Measurements from ENCODE around the gene ACTRT2. TPM values are rescaled to one million over a fixed set of nuclear protein-coding genes. Genes with fewer than 3 reads are reported as not detected.
A peak's percentile ranks its signal among the peaks of the same experiment; 100 is the strongest.

Gene ACTRT2
- total RNA-seq, 2 donors from 2014 or later, result not detected

GRCh38 chr1:2973601-2974593 is 47.4 kb upstream of the ACTRT2 start:
- intact Hi-C loops (cut with DNase I), result no loop called here

DNA sequence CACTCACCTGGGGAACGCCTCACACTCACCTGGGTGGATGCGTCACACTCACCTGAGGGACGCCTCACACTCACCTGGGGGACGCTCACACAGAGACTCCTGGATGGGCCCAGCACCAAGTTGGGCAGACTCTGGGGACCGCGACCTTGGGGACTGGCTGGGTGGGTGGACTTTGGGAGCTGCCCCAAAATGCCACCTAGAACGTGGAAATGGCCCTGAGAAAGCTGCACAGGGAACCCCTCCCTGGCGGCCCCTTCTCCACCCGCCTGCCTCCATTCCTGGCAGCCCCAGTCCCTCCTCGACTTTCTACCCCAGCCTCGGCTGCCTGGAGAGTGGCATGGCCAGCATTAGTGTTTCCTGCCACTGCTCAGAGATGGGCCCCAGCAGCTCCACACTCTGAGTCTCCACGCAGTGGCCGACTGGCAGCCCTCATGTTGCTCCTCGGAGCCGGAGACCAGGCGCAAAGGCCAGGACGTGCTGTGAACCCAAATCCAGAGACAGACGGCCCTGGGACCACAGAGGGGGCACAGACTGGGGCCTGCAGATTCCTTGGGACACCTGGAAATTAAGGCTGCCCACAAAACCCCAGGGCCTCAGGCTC is 46.5 kb upstream of the ACTRT2 start:
- Histone ChIP-seq H3K4me1 (peaks cover 42% of the 10 kb centered on the region), H3K27ac (no peak overlapping the region), H3K9me3 (no peaks in the 10 kb centered on the region), H3K36me3 (replicated peaks in 1 of 2; ENCODE audit: insufficient read depth in 1 of 2, low read depth in 2 of 2) (no peaks in the 10 kb centered on the region), H3K4me3 (no peak overlapping the region), H3K27me3 (no peaks in the 10 kb centered on the region)
- intact Hi-C loops (cut with DNase I), result no loop called here
- DNase-seq (no peak), ATAC-seq (no peak)
- WGBS, 2 donors, result 76 to 84% methylated on average over 7 to 18 of the region's 18 CpGs
- no peak for TF ChIP-seq POLR2A (IDR thresholded peaks at IDR 0.05)
- TF ChIP-seq, protein P1, sequence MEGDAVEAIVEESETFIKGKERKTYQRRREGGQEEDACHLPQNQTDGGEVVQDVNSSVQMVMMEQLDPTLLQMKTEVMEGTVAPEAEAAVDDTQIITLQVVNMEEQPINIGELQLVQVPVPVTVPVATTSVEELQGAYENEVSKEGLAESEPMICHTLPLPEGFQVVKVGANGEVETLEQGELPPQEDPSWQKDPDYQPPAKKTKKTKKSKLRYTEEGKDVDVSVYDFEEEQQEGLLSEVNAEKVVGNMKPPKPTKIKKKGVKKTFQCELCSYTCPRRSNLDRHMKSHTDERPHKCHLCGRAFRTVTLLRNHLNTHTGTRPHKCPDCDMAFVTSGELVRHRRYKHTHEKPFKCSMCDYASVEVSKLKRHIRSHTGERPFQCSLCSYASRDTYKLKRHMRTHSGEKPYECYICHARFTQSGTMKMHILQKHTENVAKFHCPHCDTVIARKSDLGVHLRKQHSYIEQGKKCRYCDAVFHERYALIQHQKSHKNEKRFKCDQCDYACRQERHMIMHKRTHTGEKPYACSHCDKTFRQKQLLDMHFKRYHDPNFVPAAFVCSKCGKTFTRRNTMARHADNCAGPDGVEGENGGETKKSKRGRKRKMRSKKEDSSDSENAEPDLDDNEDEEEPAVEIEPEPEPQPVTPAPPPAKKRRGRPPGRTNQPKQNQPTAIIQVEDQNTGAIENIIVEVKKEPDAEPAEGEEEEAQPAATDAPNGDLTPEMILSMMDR (IDR thresholded peaks at IDR 0.05), result no peak

More at GRCh38 chr1:2973601-2974593, 47.4 kb upstream of the ACTRT2 start:
- DNase-seq, result no peak
- Histone ChIP-seq H3K4me3 (no peak overlapping the region), H3K36me3 (replicated peaks in 1 of 2; ENCODE audit: insufficient read depth in 1 of 2, low read depth in 2 of 2) (no peaks in the 10 kb centered on the region), H3K4me1 (peaks cover 49% of the 10 kb centered on the region), H3K27me3 (no peaks in the 10 kb centered on the region), H3K27ac (no peak overlapping the region), H3K9me3 (no peaks in the 10 kb centered on the region)
- no peak for TF ChIP-seq POLR2A (IDR thresholded peaks at IDR 0.05)
- TF ChIP-seq, protein P1 (IDR thresholded peaks at IDR 0.05), result no peak
- 65 to 74% methylated on average over 3 to 18 of the region's 18 CpGs for WGBS, 2 donors
- no peak for ATAC-seq

- peak overlapping the region in 3 of 4 donors; percentile 58 to 78 (median 71) for H3K27ac ChIP-seq
Observed at GRCh38 chr1:2975466-2976179, 45.6 kb upstream of the ACTRT2 start.

DNA sequence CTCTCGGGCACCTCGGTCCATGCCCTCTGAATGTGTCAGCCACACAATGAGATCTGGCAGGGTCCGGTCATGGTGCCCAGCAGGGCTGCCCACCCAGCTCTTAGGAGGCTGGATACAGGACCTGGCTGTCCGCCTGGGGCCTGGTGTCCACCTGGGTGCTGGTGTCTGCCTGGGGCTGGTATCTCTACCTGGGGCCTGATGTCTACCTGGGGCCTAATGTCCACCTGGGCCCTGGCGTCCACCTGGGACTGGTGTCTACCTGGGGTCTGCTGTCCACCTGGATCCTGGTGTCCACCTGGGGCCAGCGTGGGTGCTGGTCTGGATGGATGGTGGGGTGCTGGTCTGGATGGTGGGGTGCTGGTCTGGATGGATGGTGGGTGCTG is 45.1 kb upstream of the ACTRT2 start:
- peak in 3 of 4 donors; percentile 25 to 31 (median 30) for DNase-seq
- Histone ChIP-seq H3K27ac (peak overlapping the region in 3 of 4 donors; percentile 58 to 78 (median 71)), H3K9me3 (no peaks in the 10 kb centered on the region), H3K36me3 (replicated peaks in 1 of 2; ENCODE audit: insufficient read depth in 1 of 2, low read depth in 2 of 2) (no peaks in the 10 kb centered on the region), H3K4me1 (peaks cover 52% of the 10 kb centered on the region), H3K4me3 (no peak overlapping the region), H3K27me3 (no peaks in the 10 kb centered on the region)
- 35 to 58% methylated on average over 4 to 6 of the region's 6 CpGs for WGBS, 2 donors
- intact Hi-C loops (cut with DNase I), result no loop called here
- ATAC-seq, result peak; percentile 51
- TF ChIP-seq, protein P1 (IDR thresholded peaks at IDR 0.05), result no peak
- no peak for TF ChIP-seq POLR2A (IDR thresholded peaks at IDR 0.05)

More at GRCh38 chr1:2975466-2976179, 45.6 kb upstream of the ACTRT2 start:
- no peak overlapping the region for H3K4me3 ChIP-seq
- ATAC-seq (peak; percentile 71), DNase-seq (peak in 1 of 4 donors; percentile 39)
- 19 to 39% methylated on average over 6 to 17 of the region's 19 CpGs for WGBS, 2 donors
- H3K27me3 ChIP-seq, result no peaks in the 10 kb centered on the region
- H3K4me1 ChIP-seq, result peaks cover 48% of the 10 kb centered on the region
- no peaks in the 10 kb centered on the region for H3K36me3 ChIP-seq (replicated peaks in 1 of 2; ENCODE audit: insufficient read depth in 1 of 2, low read depth in 2 of 2)
- intact Hi-C loops (cut with DNase I), result no loop called here
- TF ChIP-seq, protein P1 (IDR thresholded peaks at IDR 0.05), result no peak
- TF ChIP-seq POLR2A (IDR thresholded peaks at IDR 0.05), result no peak
- H3K9me3 ChIP-seq, result no peaks in the 10 kb centered on the region
